ENCODE measurements around the gene GCNA. TPM values are rescaled to one million over a fixed set of nuclear protein-coding genes. Genes with fewer than 3 reads are reported as not detected.
"Not testable (repeated sequence)": the region's sequence is repeated elsewhere in the genome, so short reads cannot be mapped to it uniquely, and the experiment has no call there.

GCNA gene
- total RNA-seq, 2 donors from 2014 or later, result 4.9 to 10.7 TPM

DNA sequence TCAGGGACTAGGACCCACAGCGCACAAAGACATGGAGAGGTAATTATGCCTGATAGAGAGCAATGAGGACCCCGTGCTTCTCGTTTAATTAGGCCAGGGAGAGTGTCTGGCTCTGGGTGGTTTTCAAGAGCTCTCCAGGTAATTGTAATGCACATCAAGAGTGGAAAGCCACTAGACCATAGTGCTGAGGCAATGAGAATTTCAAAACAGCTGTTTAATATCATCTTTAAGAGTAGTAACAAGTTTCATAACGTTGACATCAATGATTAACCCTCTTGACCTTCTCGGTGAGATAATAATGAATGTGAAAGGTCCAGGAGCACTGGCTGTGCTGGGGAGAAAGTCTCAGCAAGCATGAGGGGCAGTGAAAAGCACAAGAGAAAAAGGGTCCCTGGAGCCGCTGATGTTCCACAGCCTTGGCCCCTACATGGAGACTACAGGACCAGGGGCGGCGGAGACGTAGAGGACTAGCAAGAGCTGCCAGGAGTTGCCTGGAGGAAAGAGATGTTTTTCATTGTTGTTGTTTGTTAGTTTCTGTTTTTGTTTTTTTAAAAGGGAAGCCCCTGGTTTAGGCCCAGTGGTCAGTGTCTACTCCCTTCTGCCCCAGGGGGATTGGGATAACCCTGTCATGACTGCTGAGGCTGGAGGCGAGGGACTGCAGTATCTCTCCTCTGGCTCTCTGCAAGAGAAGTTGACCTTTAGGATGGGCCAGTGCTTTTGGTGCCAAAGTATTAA, 54.9 kb downstream of the GCNA start:
- no peaks in the 10 kb centered on the region for H3K27me3 Mint-ChIP-seq
- no peak overlapping the region for H3K4me3 Mint-ChIP-seq
- H3K27ac Mint-ChIP-seq, result no peak overlapping the region
- ATAC-seq (replicated peaks), result no peak
- H3K36me3 Mint-ChIP-seq (ENCODE audit: low read depth), result no peaks in the 10 kb centered on the region
- H3K9me3 Mint-ChIP-seq, result no peaks in the 10 kb centered on the region
- H3K4me1 Mint-ChIP-seq, result peaks cover 9% of the 10 kb centered on the region

DNA sequence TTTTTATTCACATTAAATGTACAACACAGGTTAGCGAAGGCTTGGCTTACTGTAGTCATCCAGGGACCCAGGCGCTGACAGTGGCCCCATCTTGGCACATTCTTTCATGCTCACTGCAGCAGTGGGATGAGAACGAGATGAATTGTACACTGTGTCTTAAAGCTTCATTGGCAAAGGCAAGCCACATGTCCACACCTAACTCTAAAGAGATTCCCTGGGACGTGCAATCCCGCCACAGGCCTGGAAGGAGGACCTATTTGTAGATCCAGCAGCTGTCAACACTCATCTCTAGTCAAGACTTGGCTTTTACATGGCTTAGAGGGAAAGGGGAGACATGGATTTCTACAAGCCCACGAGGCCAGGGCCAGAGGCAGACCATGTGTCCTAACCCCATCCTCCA, 56.1 kb downstream of the GCNA start:
- Mint-ChIP-seq H3K9me3 (no peaks in the 10 kb centered on the region), H3K4me1 (peaks cover 9% of the 10 kb centered on the region), H3K4me3 (no peak overlapping the region), H3K36me3 (ENCODE audit: low read depth) (no peaks in the 10 kb centered on the region), H3K27me3 (no peaks in the 10 kb centered on the region), H3K27ac (no peak overlapping the region)
- no peak for ATAC-seq (replicated peaks)

DNA sequence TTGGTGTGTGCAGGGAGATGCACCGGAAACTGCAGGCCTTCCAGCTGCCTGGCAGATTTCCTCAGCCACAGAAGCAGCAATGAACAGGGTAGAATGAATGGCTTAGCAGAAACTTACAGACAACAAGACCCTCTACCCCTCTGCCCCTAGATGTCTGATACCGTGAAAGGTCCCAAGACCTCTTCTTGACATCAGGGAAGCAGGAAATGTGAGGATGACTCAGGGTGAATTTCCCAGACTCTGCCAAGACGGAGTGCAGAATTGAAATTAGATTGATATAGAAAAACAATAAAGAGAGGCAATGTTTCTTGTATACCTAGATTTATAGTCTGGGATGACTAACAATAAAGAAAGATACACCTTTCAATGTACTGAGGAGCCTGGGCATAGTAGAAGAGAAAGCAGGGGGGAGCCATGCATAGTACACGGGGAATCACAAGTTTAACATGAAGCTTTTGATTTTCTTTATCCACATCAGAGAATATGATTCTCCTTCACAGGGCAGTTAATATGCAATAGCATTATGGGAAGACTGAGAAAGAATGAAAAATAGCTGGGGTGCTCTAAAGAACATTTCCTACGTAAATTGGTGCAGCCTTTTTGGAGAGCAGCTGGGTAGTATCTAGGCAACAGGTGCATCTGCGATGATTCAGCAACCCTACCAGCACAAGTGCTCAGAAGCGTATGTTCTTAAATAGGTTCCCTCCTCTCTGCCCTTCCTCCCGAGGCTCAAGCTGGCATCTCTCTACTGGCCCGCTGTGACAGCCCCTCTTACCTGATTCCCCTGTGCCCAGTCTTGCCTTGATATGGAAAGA, 58.4 kb downstream of the GCNA start:
- Mint-ChIP-seq H3K27me3 (no peaks in the 10 kb centered on the region), H3K9me3 (no peaks in the 10 kb centered on the region), H3K36me3 (ENCODE audit: low read depth) (no peaks in the 10 kb centered on the region), H3K27ac (no peak overlapping the region), H3K4me3 (no peak overlapping the region), H3K4me1 (peaks cover 9% of the 10 kb centered on the region)
- ATAC-seq (replicated peaks), result peak; percentile 58

DNA sequence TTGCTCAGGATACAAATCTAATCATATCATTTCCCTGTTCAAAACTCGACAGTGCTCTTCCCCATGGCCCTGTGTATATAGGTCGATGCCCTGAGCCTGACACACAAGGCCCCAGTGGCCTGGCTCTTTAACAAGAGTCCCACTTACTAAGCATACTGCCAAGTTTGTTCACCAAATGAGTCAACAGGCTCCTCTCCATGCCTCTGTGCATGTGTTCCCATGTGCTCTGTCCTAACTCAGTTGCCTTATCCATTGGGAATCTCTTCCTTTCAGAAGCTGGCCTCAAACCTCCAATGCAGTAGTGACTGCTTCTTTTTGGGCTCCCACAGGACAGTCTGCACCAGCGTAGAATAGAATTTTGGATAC, 59.0 kb downstream of the GCNA start:
- H3K36me3 Mint-ChIP-seq (ENCODE audit: low read depth), result no peaks in the 10 kb centered on the region
- peak; percentile 69 for ATAC-seq (replicated peaks)
- no peaks in the 10 kb centered on the region for H3K9me3 Mint-ChIP-seq
- H3K4me1 Mint-ChIP-seq, result peaks cover 9% of the 10 kb centered on the region
- H3K27me3 Mint-ChIP-seq, result no peaks in the 10 kb centered on the region
- H3K4me3 Mint-ChIP-seq, result no peak overlapping the region
- no peak overlapping the region for H3K27ac Mint-ChIP-seq

DNA sequence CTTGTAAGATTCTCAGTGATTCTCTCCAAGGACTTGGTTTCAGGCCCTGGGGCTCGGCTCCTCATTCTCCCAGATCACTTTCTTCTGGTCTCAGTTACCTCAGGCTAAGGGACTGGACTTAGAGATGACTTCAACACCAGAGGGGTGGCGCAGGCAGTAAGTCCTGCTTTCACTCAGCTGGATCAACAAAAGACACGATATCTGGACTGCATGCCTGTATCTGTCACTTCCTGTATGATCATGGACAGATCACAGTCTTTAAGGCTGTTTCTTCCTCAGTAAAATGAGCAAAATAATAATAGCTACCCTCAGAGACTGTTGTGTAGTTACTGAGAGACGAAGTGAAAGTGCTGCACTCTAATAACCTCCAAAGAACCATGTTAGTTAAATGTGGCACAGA, 59.6 kb downstream of the GCNA start:
- Mint-ChIP-seq H3K4me1 (peaks cover 9% of the 10 kb centered on the region), H3K27me3 (no peaks in the 10 kb centered on the region), H3K36me3 (ENCODE audit: low read depth) (no peaks in the 10 kb centered on the region), H3K27ac (no peak overlapping the region), H3K4me3 (no peak overlapping the region), H3K9me3 (no peaks in the 10 kb centered on the region)
- ATAC-seq (replicated peaks), result peak; percentile 75

DNA sequence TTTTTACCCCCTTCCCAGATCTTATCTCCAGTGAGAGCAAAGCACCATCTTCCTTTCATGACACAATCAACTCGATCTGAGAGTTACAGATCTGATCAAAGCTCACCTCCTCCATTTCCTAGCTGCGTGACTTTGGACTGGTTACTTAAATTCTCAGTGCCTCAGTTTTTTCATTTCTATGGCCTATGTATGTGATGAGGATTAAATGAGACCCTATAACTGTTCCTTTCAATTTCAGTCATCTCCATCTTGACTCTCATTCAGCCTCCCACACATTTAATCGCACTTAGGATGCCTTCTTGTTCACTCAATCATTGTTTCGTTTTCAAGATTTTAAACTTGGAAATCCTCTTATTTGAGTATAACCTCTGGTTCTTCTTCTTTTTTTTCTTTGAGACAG, 60.2 kb downstream of the GCNA start:
- ATAC-seq (replicated peaks), result peak; percentile 58
- H3K27me3 Mint-ChIP-seq, result no peaks in the 10 kb centered on the region
- H3K4me1 Mint-ChIP-seq, result peaks cover 9% of the 10 kb centered on the region
- no peaks in the 10 kb centered on the region for H3K36me3 Mint-ChIP-seq (ENCODE audit: low read depth)
- H3K4me3 Mint-ChIP-seq, result no peak overlapping the region
- H3K9me3 Mint-ChIP-seq, result no peaks in the 10 kb centered on the region
- H3K27ac Mint-ChIP-seq, result no peak overlapping the region

DNA sequence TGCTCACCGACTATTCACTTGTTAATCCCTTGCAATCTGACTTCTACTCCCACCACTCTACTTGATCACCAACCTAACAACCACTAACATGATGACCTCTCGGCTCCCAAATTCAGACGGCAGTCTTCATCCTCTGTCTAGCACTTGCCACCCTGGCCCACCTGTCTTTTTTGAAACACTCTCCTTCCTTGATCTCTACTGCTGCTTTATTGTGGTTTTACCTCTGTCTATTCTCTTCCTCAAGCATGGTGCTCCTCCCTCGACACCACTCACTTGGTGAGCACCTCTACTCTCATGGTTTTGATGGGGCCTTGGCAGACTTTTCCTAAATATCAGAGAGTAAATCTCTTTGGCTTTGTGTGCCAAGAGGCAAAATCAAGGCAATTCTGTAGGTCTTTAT, 61.8 kb downstream of the GCNA start:
- Mint-ChIP-seq H3K27me3 (no peaks in the 10 kb centered on the region), H3K27ac (no peak overlapping the region), H3K9me3 (no peaks in the 10 kb centered on the region), H3K36me3 (ENCODE audit: low read depth) (no peaks in the 10 kb centered on the region), H3K4me3 (no peak overlapping the region), H3K4me1 (peaks cover 9% of the 10 kb centered on the region)
- no peak for ATAC-seq (replicated peaks)

DNA sequence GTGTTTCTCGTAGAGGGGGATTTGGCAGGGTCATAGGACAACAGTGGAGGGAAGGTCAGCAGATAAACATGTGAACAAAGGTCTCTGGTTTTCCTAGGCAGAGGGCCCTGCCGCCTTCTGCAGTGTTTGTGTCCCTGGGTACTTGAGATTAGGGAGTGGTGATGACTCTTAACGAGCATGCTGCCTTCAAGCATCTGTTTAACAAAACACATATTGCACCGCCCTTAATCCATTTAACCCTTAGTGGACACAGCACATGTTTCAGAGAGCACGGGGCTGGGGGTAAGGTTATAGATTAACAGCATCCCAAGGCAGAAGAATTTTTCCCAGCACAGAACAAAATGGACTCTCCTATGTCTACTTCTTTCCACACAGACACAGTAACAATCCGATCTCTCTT, 66.2 kb downstream of the GCNA start:
- not testable (repeated sequence) for H3K27me3 Mint-ChIP-seq; H3K4me1 Mint-ChIP-seq; H3K36me3 Mint-ChIP-seq (ENCODE audit: low read depth); H3K27ac Mint-ChIP-seq; H3K9me3 Mint-ChIP-seq; H3K4me3 Mint-ChIP-seq; ATAC-seq (replicated peaks)

DNA sequence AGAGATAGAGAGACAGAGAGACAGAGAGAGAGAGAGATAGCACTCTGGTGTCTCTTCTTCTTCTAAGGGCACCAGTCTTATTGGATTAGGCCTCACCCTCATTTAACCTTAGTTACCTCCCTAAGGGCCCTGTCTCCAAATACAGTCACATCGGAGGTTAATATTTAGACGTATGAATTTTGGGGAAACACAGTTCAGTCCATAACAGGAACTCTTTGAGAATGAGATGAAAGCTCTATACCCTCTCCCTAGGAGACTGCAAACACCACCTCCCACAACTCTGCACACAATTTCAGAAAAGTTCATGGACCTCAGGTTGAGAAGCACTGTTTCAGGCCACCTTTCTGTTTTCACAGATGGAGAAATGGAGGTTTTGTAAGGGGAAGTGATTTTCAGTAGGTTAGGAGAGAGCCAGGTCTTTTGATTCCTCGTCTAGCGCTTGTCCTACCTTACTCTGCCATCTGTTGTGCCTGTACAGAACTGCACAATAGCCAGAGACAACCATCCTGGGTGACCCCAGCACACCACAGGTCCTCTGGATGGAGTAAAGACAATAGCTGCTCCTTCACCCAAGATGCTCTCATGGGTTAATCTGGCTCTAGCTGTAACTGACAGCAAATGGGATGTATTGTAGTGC, 72.2 kb downstream of the GCNA start:
- Mint-ChIP-seq H3K4me1 (no peaks in the 10 kb centered on the region), H3K27me3 (no peaks in the 10 kb centered on the region), H3K4me3 (no peak overlapping the region), H3K27ac (no peak overlapping the region), H3K9me3 (no peaks in the 10 kb centered on the region), H3K36me3 (ENCODE audit: low read depth) (no peaks in the 10 kb centered on the region)
- peak; percentile 82 for ATAC-seq (replicated peaks)

DNA sequence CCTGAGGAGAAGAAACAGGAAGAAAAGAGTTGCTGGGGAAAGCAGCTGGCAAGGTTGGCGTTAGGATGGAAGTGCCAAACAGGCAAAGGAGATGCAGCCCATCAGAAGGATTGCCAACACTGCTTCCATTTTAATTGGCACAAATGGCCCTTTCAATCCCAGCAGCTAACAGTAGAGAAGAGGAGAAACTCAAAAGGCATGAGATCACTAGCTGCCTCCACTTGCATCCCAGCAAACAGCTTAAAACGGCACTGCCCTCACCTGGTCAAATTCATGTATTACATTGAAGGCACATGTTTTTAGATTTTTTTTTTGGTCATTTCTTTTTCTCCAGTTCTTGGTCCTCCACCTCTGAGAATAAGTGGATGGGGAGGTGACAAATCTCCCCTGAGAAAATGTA, 74.2 kb downstream of the GCNA start:
- Mint-ChIP-seq H3K4me3 (no peak overlapping the region), H3K9me3 (no peaks in the 10 kb centered on the region), H3K36me3 (ENCODE audit: low read depth) (no peaks in the 10 kb centered on the region), H3K4me1 (peaks cover 9% of the 10 kb centered on the region), H3K27ac (no peak overlapping the region), H3K27me3 (no peaks in the 10 kb centered on the region)
- peak; percentile 58 for ATAC-seq (replicated peaks)

DNA sequence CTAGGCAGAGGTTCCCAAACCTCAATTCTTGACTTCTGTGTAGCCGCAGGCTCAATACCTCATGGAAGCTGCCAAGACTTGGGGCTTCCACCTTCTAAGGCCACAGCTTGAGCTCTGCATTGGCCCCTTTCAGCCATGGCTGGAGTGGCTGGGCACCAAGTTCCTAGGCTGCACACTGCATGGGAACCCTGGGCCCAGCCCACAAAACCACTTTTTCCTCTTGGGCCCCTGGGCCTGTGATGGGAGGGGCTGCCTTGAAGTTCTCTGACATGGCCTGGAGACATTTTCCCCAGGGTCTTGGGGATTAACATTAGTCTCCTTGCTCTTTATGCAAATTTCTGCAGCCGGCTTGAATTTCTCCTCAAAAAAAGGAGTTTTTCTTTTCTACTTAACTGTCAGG, 75.1 kb downstream of the GCNA start:
- H3K4me3 Mint-ChIP-seq, result no peak overlapping the region
- no peaks in the 10 kb centered on the region for H3K36me3 Mint-ChIP-seq (ENCODE audit: low read depth)
- no peak for ATAC-seq (replicated peaks)
- peaks cover 9% of the 10 kb centered on the region for H3K4me1 Mint-ChIP-seq
- H3K27ac Mint-ChIP-seq, result no peak overlapping the region
- no peaks in the 10 kb centered on the region for H3K27me3 Mint-ChIP-seq
- no peaks in the 10 kb centered on the region for H3K9me3 Mint-ChIP-seq

DNA sequence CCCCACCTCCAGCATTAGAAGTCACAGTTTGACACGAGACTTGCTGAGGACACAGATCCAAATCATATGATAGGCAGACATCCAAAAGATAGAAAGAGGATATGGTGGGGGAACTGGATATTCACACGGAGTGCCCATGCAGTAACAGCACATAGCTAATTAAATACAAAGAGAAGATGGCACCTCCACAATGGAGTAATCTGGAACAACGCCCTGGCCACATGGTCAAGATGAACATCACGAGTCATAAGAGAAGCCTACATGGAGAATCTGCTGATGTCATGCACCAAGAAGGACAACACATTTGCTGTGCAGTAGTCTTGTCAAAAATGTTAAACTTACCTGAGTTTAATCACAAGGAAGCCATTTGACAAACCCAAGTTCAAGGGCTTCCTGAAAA, 79.0 kb downstream of the GCNA start:
- H3K4me1 Mint-ChIP-seq, result peaks cover 10% of the 10 kb centered on the region
- H3K27me3 Mint-ChIP-seq, result no peaks in the 10 kb centered on the region
- no peaks in the 10 kb centered on the region for H3K9me3 Mint-ChIP-seq
- no peak for ATAC-seq (replicated peaks)
- H3K36me3 Mint-ChIP-seq (ENCODE audit: low read depth), result no peaks in the 10 kb centered on the region
- no peak overlapping the region for H3K27ac Mint-ChIP-seq
- no peak overlapping the region for H3K4me3 Mint-ChIP-seq

DNA sequence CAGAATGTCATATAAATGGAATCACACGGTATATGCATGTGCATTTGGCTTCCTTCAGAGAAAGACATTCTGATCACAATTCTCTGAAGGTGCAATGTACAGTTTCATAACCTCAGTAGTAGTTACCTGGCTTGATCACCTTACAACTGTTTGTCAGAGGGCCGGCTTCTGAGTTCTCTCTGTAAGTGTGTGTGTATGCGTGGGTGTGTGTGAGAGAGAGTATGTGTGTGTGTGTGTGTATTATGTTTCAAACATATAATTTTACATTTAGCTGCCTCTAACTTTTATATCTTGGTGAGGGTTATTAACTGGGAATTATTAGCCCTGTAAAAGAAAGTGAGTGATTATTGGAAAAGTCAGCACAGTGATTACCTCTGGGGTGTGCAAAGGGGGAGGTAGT, 81.1 kb downstream of the GCNA start:
- H3K4me3 Mint-ChIP-seq, result no peak overlapping the region
- no peak overlapping the region for H3K27ac Mint-ChIP-seq
- no peaks in the 10 kb centered on the region for H3K9me3 Mint-ChIP-seq
- no peaks in the 10 kb centered on the region for H3K36me3 Mint-ChIP-seq (ENCODE audit: low read depth)
- H3K27me3 Mint-ChIP-seq, result no peaks in the 10 kb centered on the region
- no peak for ATAC-seq (replicated peaks)
- H3K4me1 Mint-ChIP-seq, result peaks cover 16% of the 10 kb centered on the region

DNA sequence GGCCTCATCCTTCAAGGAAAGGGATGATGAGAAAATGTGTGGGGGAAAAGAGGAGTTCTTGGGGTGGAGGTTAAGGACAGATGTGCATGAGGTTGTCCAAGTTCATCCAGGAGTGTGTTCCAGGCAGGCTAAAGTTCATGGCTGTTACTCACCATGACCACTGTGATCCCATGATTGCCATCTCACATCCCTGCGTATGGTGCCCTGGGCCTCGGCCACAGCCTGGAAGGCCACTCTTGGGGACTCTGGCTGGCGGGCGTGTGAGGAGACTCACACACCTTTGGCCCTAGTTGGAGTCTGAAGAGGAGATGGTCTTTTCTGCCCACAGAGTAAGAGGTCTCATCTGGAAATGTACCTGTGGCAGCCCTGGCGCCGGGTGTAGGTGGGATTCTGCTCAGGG, 81.7 kb downstream of the GCNA start:
- ATAC-seq (replicated peaks), result no peak
- no peaks in the 10 kb centered on the region for H3K27me3 Mint-ChIP-seq
- H3K9me3 Mint-ChIP-seq, result no peaks in the 10 kb centered on the region
- H3K4me1 Mint-ChIP-seq, result peaks cover 16% of the 10 kb centered on the region
- no peak overlapping the region for H3K4me3 Mint-ChIP-seq
- no peak overlapping the region for H3K27ac Mint-ChIP-seq
- H3K36me3 Mint-ChIP-seq (ENCODE audit: low read depth), result no peaks in the 10 kb centered on the region
